ENCODE results near the gene CYB5R4.
"Not testable (repeated sequence)": the region's sequence is repeated elsewhere in the genome, so short reads cannot be mapped to it uniquely, and the experiment has no call there.

CYB5R4 gene

DNA sequence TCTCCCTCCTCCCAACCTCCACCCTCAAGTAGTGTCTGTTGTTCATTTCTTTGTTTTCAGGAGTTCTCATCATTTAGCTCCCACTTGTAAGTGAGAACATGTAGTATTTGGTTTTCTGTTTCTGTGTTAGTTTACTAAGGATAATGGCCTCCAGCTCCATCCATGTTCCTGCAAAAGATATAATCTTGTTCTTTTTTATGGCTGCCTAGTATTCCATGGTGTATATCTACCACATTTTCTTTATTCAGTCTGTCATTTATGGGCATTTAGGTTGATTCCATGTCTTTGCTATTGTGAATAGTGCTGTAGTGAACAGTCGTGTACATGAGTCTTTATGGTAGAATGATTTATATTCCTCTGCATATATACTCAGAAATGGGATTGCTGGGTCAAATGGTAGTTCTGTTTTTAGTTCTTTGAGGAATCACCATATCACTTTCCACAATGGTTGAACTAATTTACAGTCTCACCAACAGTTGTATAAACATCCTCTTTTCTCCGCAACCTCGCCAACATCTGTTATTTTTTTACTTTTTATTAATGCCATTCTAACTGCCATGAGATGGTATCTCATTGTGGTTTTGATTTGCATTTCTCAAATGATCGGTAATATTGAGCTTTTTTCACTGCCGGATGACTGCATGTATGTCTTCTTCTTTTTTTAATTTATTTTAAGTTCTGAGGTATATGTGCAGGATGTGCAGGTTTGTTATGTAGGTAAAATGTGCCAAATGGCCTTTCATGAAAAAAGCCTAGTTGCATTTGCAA is 48.3 kb downstream of the CYB5R4 start:
- DNase-seq = not testable (repeated sequence)

GRCh38 chr6:83908813-83909212 is 49.3 kb downstream of the CYB5R4 start:
- no peak for DNase-seq

- no peak for DNase-seq
Measured at GRCh38 chr6:83911278-83911677, 51.8 kb downstream of the CYB5R4 start.

GRCh38 chr6:83914953-83915352 is 55.5 kb downstream of the CYB5R4 start:
- no peak for DNase-seq

DNA sequence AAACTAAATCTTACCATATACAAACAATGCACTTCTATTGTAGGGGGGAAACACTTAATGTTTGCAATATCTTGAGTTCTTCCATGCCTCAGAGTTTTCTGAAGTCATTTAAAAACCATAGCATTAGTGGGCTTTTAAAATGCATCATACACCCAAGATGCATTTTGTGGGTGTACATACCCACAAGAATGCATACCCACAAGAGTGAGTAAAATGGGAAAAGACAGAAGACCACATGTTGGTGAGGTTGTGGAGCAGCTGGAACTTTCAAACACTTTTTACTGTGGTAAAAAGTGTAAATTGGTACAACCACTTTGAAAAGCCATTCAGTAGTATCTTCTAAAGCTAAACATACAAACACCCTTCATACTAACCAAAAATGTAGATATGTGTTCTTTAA is 57.5 kb downstream of the CYB5R4 start:
- DNase-seq = no peak

DNA sequence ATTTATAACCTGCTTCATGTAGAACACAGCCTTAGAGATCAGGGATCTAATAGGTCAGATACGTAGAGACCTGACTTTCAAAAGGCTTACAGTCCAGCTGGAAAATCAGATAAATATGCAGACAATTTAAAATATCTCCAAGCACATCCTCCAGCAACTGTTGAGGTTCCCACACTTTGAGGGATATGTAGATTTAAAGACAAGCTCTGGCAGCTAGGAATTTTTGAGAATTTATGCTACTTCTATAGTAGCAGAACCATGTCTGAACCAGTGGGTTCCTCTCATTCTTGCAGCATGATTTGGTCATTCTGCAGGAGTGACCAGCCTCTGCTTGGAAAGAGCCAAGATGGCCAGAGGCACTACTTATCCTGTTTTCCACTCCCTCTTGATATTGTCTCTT is 60.5 kb downstream of the CYB5R4 start:
- DNase-seq = no peak

DNA sequence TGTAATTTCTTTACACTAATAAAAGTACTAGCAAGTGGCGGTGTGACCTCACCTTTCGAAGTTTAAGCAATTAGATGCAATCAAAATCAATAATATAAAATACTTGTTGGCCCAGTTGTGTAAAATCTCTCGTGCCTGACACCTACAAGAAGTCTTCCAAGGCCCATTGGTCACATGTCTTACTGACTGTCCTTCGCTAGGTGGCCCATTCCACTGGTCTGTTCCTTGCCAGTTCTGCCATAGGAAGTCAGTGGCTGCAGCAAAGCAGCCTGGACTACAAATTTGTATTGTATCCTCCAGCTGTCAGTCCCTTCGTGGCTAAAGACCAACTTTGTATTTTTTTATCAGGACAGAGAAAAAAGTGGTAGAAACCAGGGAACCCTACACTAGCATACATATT is 61.8 kb downstream of the CYB5R4 start:
- DNase-seq = no peak

DNA sequence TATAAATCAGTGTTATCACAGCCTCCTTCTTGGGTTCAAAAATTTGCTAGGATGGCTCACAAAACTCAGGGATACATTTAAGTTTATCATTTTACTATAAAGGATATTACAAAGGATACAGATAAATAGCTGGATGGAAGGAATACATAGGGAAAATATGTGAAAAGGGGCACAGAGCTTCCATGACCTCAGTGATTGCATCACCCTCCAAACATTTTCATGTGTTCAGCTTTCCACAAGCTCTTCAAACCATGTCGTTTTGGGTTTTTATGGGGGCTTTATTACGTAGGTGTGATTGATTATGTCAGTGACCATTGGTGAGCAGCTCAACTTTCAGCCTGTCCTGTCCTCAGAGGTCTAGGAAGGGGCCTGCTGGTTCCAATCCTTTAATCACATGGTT is 68.0 kb downstream of the CYB5R4 start:
- no peak for DNase-seq

GRCh38 chr6:83928286-83928685 is 68.8 kb downstream of the CYB5R4 start:
- DNase-seq = no peak

DNA sequence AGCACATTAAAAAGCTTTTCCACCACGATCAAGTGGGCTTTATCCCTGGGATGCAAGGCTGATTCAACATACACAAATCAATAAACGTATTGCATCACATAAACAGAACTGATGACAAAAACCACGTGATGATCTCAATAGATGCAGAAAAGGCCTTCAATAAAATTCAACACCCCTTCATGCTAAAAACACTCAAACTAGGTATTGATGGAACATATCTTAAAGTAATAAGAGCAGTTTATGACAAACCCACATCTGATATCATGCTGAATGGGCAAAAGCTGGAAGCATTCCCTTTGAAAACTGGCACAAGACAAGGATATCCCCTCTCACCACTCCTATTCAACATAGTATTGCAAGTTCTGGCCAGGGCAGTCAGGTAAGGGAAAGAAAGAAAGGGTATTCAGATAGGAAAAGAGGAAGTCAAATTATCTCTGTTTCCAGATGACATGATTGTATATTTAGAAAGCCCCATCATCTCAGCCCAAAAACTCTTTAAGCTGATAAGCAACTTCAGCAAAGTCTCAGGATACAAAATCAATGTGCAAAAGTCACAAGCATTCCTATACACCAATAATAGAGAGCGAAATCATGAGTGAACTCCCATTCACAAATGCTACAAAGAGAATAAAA is 86.8 kb downstream of the CYB5R4 start:
- not testable (repeated sequence) for DNase-seq

- not testable (repeated sequence) for DNase-seq
Measured at GRCh38 chr6:83947983-83948382, 88.5 kb downstream of the CYB5R4 start.

DNA sequence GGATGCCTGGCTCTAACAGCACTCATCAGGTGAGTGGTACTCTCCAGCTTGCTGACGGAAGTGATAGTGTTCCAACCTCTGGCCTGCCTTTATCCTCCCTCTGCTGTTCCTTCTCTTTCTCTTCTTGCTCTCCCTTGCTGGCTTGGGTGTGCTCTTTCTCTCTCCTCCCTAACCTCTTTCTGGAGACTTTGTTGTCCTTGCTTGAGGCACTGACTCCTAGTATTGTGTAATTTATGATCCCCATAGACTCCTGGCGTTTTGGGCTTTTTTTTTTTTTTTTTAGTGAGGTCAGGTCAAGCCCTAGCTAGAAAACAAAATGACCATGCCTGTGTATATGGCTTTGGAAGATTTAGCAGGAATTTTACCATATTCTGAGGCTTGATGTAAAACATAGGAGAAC is 89.4 kb downstream of the CYB5R4 start:
- DNase-seq = no peak

GRCh38 chr6:83951423-83951822 is 91.9 kb downstream of the CYB5R4 start:
- DNase-seq = not testable (repeated sequence)

DNA sequence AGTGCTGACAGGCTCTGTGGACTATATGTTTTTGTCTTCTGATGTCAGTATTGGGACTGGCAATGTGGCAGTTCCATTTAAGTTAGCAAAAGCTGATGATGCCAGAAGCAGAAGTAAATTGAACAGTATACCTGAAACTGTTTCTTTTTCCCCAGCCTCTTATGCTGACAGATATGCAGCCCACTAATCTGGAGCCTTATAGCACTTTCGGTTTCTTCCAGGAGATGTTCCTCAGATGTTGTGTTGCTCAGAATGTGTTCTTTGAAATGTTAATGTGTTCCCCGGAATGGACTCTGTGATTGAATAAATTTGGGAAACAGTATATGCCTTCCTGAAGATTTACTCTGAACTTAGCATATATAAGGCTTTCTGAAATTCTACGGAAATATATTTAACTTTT is 93.3 kb downstream of the CYB5R4 start:
- peak in 1 of 51 donors; percentile 0 for DNase-seq

- no peak for DNase-seq
Measured at GRCh38 chr6:83954371-83954770, 94.9 kb downstream of the CYB5R4 start.

DNA sequence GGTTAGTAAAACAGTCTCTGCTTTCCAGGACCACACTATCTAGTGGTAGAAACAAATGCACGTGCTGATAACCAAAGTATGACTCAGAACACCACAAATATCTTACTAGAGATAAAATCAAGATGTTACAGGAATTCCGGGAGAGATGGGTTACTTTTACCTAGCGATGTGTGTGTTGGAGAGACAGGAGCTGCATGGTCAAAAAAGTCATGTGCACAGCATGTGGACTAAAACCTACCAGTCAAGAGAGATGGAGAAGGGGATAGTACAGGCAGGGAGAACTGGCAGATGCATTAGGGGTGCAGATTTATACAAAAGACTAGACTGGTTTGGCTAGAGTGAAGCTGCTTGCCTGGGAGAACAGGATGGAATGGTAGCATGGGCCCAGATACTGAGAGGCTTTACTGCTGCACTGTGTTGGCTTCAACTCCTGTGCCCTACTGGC is 98.8 kb downstream of the CYB5R4 start:
- no peak for DNase-seq

DNA sequence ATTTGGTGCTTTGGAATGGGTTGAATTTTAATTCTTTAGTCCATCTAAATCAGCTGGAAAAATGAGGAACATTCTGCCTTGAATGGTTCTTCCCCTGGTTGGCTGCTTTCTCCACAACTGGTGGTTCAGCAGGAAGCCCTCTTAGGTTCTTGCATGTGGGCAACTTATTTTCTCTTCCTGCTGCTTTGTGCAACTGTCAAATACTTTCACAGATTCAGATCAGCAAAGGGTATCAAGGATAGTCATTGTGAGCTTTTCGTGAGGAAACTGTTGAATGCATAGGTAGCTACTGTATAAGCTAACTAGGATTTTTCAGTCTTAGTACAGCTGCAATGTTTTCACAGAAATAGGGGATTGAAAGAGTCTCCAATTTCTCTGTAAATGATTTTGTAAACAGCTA is 101.2 kb downstream of the CYB5R4 start:
- no peak for DNase-seq

DNA sequence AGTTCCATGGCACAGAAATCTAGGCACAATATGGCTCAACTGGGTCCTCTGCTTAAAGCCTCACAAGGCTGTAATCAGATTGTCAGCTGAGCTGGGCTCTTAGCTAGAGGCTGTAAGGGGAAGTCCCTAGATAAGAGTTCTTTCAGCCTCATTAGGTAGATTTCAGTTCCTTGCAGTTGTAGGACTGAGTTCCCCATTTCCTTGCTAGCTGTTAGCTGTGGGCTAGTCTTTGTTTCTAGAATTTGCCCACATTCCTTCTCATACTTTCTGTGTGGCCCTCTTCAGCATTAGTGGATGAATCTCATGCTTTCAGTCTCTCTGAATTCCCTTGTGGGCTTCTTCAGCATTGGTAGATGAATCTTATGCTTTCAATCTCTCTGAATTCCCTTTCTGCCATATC is 103.1 kb downstream of the CYB5R4 start:
- no peak for DNase-seq

GRCh38 chr6:83966539-83966938 is 107.0 kb downstream of the CYB5R4 start:
- no peak for DNase-seq

DNA sequence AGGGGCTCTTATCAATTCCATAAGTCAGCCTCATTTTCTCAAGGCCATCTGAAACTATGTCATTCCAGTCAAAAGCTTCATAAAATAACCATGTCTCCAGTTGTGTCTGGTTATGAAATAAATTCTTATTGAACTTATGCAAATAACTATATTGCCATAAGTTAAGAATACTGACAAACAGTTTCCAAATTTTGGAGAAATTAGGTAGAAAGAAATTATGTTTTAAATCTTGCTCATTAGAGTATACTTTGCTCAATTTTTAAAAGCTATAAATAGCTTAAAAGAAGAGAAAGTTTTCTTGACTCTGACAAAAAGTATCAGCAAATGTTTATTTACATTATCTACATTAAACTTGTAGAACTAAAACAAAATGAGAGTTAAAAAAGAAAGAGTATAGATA is 111.1 kb downstream of the CYB5R4 start:
- DNase-seq = no peak

GRCh38 chr6:83974409-83975050 is 115.0 kb downstream of the CYB5R4 start:
- DNase-seq = no peak

- DNase-seq = no peak
Measured at GRCh38 chr6:83976037-83976755, 116.7 kb downstream of the CYB5R4 start.
